HG02943 (cell line): ENCODE results near the gene RPL38.
"Not testable (repeated sequence)": the region's sequence is repeated elsewhere in the genome, so short reads cannot be mapped to it uniquely, and the experiment has no call there.

Experiments used
- ATAC-seq: cut with Tn5 transposase; IDR thresholded peaks from one replicate; pipeline ENCODE4 v1.9.1; 2021; ENCODE audit warnings: mild to moderate bottlenecking, low read depth, moderate library complexity; ENCODE audit not compliant: unreplicated experiment

Gene RPL38

GRCh38 chr17:74182041-74182723, 21.3 kb upstream of the RPL38 start:
- no peak for ATAC-seq

- no peak for ATAC-seq
These were observed 20.1 kb upstream of the RPL38 start for GRCh38 chr17:74183411-74183810.

- ATAC-seq, result no peak
These were observed 17.8 kb upstream of the RPL38 start for GRCh38 chr17:74185571-74186185.

- no peak for ATAC-seq
These were observed 17.0 kb upstream of the RPL38 start for GRCh38 chr17:74186498-74186897.

- ATAC-seq, result no peak
These were observed 15.7 kb upstream of the RPL38 start for GRCh38 chr17:74187761-74188160.

- not testable (repeated sequence) for ATAC-seq
These were observed 14.8 kb upstream of the RPL38 start for GRCh38 chr17:74188687-74189086.

- ATAC-seq, result no peak
These were observed 13.3 kb upstream of the RPL38 start for GRCh38 chr17:74190154-74190553.

GRCh38 chr17:74190807-74191406, 12.6 kb upstream of the RPL38 start:
- ATAC-seq, result no peak

- ATAC-seq, result no peak
These were observed 10.3 kb upstream of the RPL38 start for GRCh38 chr17:74192950-74193781.

- ATAC-seq, result no peak
These were observed 8.8 kb upstream of the RPL38 start for GRCh38 chr17:74194682-74195081.

- ATAC-seq, result no peak
These were observed 6.7 kb upstream of the RPL38 start for GRCh38 chr17:74196541-74197317.

- ATAC-seq, result no peak
These were observed 5.7 kb upstream of the RPL38 start for GRCh38 chr17:74197801-74198200.

GRCh38 chr17:74198694-74199093, 4.8 kb upstream of the RPL38 start:
- no peak for ATAC-seq

GRCh38 chr17:74199306-74200092, 4.0 kb upstream of the RPL38 start:
- ATAC-seq, result no peak

- ATAC-seq, result no peak
These were observed 3.4 kb upstream of the RPL38 start for GRCh38 chr17:74200112-74200511.

- no peak for ATAC-seq
These were observed 2.2 kb upstream of the RPL38 start for GRCh38 chr17:74201250-74201649.

GRCh38 chr17:74201948-74202347, 1.5 kb upstream of the RPL38 start:
- no peak for ATAC-seq

GRCh38 chr17:74202938-74203337, 540 bp upstream of the RPL38 start:
- ATAC-seq, result no peak

- no peak for ATAC-seq
These were observed 996 bp downstream of the RPL38 start for GRCh38 chr17:74204474-74204873.

GRCh38 chr17:74205274-74205673, 1.8 kb downstream of the RPL38 start:
- ATAC-seq, result no peak
